WTC11 (cell line): ENCODE measurements around the gene CA10. TPM values are rescaled to one million over a fixed set of nuclear protein-coding genes. Genes with fewer than 3 reads are reported as not detected.

ENCODE experiments used
- ATAC-seq: fragments of 200-7000 bp; cut with Tn5 transposase; 2 replicates; pipeline ENCODE4 v1.10.0; 2021; ENCODE audit warnings: mild to moderate bottlenecking, moderate library complexity
- CTCF ChIA-PET: fragments of 300-600 bp; sonication (Branson Sonifier 250); formaldehyde crosslinking; loops from one replicate; lab custom pipeline; 2021; ENCODE audit warnings: antibody characterized with exemption; lab: Charles Lee
- POLR2A ChIA-PET: fragments of 350-600 bp; sonication (Branson Sonifier 250); formaldehyde crosslinking; loops from one replicate; lab custom pipeline; 2021; ENCODE audit warnings: antibody characterized with exemption; lab: Charles Lee
- DNase-seq: peaks from one replicate; pipeline ENCODE4 v3.0.0; 2021; ENCODE audit warnings: low spot score
- H3K27ac Mint-ChIP-seq: 2 replicates; pipeline ENCODE4 v1.8.0; 2021; ENCODE audit warnings: mixed read lengths
- H3K27me3 Mint-ChIP-seq: 2 replicates; pipeline ENCODE4 v1.8.0; 2021; ENCODE audit warnings: low read depth, mild to moderate bottlenecking, moderate library complexity, mixed read lengths
- H3K36me3 Mint-ChIP-seq: 2 replicates; pipeline ENCODE4 v1.8.0; 2021; ENCODE audit warnings: mixed read lengths
- H3K4me1 Mint-ChIP-seq: 2 replicates; pipeline ENCODE4 v1.8.0; 2022; ENCODE audit warnings: mixed read lengths
- H3K4me3 Mint-ChIP-seq: 2 replicates; pipeline ENCODE4 v1.8.0; 2021; ENCODE audit warnings: mild to moderate bottlenecking, moderate library complexity, mixed read lengths
- H3K9me3 Mint-ChIP-seq: 2 replicates; pipeline ENCODE4 v1.8.0; 2021; ENCODE audit warnings: mixed read lengths
- CBFB ChIP-seq: sonication (generic); formaldehyde crosslinking; IDR thresholded peaks from 2 replicates; pipeline ENCODE4 v1.8.1; 2022; ENCODE audit warnings: mild to moderate bottlenecking, low read depth, missing genetic modification reagents
- ELF4 ChIP-seq: sonication (generic); formaldehyde crosslinking; IDR thresholded peaks from 2 replicates; pipeline ENCODE4 v1.8.1; 2022; ENCODE audit warnings: low read depth, mild to moderate bottlenecking, moderate library complexity, missing genetic modification reagents
- ESRRA ChIP-seq: sonication (generic); formaldehyde crosslinking; IDR thresholded peaks from 2 replicates; pipeline ENCODE4 v1.8.1; 2022; ENCODE audit warnings: mild to moderate bottlenecking, missing genetic modification reagents, borderline replicate concordance
- FOXP1 ChIP-seq: sonication (generic); formaldehyde crosslinking; IDR thresholded peaks from 2 replicates; pipeline ENCODE4 v1.8.0; 2022; ENCODE audit warnings: missing genetic modification reagents, mild to moderate bottlenecking, moderate library complexity, borderline replicate concordance
- GABPB1 ChIP-seq: sonication (generic); formaldehyde crosslinking; IDR thresholded peaks from 2 replicates; pipeline ENCODE4 v1.8.1; 2023; ENCODE audit warnings: mild to moderate bottlenecking, missing genetic modification reagents
- PRRX2 ChIP-seq: fragments of 250-450 bp; sonication (Bioruptor Pico); IDR thresholded peaks from 2 replicates; pipeline ENCODE4 v1.8.0; 2021; ENCODE audit warnings: mild to moderate bottlenecking
- SMAD4 ChIP-seq: sonication (generic); formaldehyde crosslinking; IDR thresholded peaks from 2 replicates; pipeline ENCODE4 v1.8.0; 2022; ENCODE audit warnings: mild to moderate bottlenecking, missing genetic modification reagents
- SP1 ChIP-seq: sonication (generic); formaldehyde crosslinking; conservative IDR thresholded peaks from 2 replicates; pipeline ENCODE4 v1.8.1; 2022; ENCODE audit warnings: missing genetic modification reagents
- TEAD4 ChIP-seq: sonication (generic); formaldehyde crosslinking; IDR thresholded peaks from 2 replicates; pipeline ENCODE4 v1.8.0; 2022; ENCODE audit warnings: mild to moderate bottlenecking, missing genetic modification reagents
- ZBTB21 ChIP-seq: sonication (generic); formaldehyde crosslinking; IDR thresholded peaks from 2 replicates; pipeline ENCODE4 v1.8.1; 2023; ENCODE audit warnings: mild to moderate bottlenecking, missing genetic modification reagents, borderline replicate concordance
- ZNF138 ChIP-seq: sonication (generic); formaldehyde crosslinking; conservative IDR thresholded peaks from 2 replicates; pipeline ENCODE4 v1.8.1; 2022; ENCODE audit warnings: mild to moderate bottlenecking, moderate library complexity, missing genetic modification reagents
- total RNA-seq: library from RNA; stranded (reverse); gene quantifications from 3 replicates; pipeline ENCODE4 v1.2.3, GENCODE V29; 2021
- TF ChIP-seq, protein P1 (sequence below): fragments of 250-450 bp; sonication (Bioruptor Pico); IDR thresholded peaks from 2 replicates; pipeline ENCODE4 v1.9.0; 2021; ENCODE audit warnings: mild to moderate bottlenecking
- TF ChIP-seq, protein P2 (sequence below): sonication (generic); formaldehyde crosslinking; conservative IDR thresholded peaks from 2 replicates; pipeline ENCODE4 v1.8.1; 2023; ENCODE audit warnings: mild to moderate bottlenecking, low read depth, missing genetic modification reagents, moderate library complexity
- TF ChIP-seq, protein P3 (sequence below): sonication (generic); formaldehyde crosslinking; IDR thresholded peaks from 2 replicates; pipeline ENCODE4 v1.8.0; 2023; ENCODE audit warnings: mild to moderate bottlenecking, missing genetic modification reagents
- TF ChIP-seq, protein P4 (sequence below): sonication (generic); formaldehyde crosslinking; IDR thresholded peaks from 2 replicates; pipeline ENCODE4 v1.8.0; 2022; ENCODE audit warnings: mild to moderate bottlenecking, missing genetic modification reagents
- TF ChIP-seq, protein P5 (sequence below): sonication (generic); formaldehyde crosslinking; IDR thresholded peaks from 2 replicates; pipeline ENCODE4 v1.8.0; 2022; ENCODE audit warnings: mild to moderate bottlenecking, missing genetic modification reagents
- TF ChIP-seq, protein P6 (sequence below): fragments of 250-450 bp; sonication (Bioruptor Pico); IDR thresholded peaks from 2 replicates; pipeline ENCODE4 v2.1.2; 2022; ENCODE audit warnings: mild to moderate bottlenecking, moderate library complexity
- TF ChIP-seq, protein P7 (sequence below): sonication (generic); formaldehyde crosslinking; IDR thresholded peaks from 2 replicates; pipeline ENCODE4 v1.8.0; 2022; ENCODE audit warnings: mild to moderate bottlenecking, missing genetic modification reagents
- TF ChIP-seq, protein P8 (sequence below): sonication (generic); formaldehyde crosslinking; IDR thresholded peaks from 2 replicates; pipeline ENCODE4 v1.8.0; 2023; ENCODE audit warnings: missing genetic modification reagents

The CA10 gene
- total RNA-seq, 1 experiment from 2014 or later, result 0.90 TPM

DNA sequence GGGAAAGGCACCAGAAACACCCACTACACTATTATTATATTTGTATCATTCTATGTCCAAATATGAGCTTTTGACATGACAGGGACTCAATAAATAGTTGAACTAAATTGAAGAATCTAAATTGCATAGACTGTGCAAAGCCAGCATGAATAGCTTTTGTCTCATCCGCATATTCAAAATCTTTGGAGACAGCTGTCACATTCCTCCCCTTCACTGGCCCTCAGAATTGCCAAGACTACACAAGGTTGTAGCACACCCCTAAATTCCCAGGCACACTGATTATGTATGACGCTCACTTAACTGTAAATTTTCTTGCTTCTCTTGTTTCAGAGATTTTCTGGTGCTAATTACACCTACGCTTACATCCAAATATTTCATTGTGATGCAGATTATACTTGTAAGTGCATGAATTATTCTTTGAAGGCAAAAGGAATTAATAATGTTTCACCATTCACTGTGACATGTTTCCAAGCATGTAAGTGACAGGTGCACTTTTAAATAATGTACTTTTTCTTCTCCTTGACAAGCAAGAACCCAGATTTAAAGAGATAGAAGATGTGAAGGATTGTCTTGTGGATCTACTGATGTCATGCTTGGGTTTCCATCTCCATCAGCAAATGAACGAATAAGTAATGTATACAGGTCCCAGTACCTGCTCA, 47.5 kb downstream of the CA10 start:
- ATAC-seq, result no peak
- POLR2A ChIA-PET, result no interaction called here
- CTCF ChIA-PET, result no interaction called here

More for the DNA sequence above, 47.5 kb downstream of the CA10 start:
- Mint-ChIP-seq H3K27ac (no peak overlapping the region), H3K27me3 (peaks cover 4% of the 10 kb centered on the region; the same call in 1 of the 2 replicates), H3K4me1 (peaks cover 7% of the 10 kb centered on the region), H3K4me3 (no peak overlapping the region), H3K9me3 (peaks cover 70% of the 10 kb centered on the region), H3K36me3 (peaks cover 28% of the 10 kb centered on the region)
- no peak for DNase-seq
- TF ChIP-seq, protein P1, sequence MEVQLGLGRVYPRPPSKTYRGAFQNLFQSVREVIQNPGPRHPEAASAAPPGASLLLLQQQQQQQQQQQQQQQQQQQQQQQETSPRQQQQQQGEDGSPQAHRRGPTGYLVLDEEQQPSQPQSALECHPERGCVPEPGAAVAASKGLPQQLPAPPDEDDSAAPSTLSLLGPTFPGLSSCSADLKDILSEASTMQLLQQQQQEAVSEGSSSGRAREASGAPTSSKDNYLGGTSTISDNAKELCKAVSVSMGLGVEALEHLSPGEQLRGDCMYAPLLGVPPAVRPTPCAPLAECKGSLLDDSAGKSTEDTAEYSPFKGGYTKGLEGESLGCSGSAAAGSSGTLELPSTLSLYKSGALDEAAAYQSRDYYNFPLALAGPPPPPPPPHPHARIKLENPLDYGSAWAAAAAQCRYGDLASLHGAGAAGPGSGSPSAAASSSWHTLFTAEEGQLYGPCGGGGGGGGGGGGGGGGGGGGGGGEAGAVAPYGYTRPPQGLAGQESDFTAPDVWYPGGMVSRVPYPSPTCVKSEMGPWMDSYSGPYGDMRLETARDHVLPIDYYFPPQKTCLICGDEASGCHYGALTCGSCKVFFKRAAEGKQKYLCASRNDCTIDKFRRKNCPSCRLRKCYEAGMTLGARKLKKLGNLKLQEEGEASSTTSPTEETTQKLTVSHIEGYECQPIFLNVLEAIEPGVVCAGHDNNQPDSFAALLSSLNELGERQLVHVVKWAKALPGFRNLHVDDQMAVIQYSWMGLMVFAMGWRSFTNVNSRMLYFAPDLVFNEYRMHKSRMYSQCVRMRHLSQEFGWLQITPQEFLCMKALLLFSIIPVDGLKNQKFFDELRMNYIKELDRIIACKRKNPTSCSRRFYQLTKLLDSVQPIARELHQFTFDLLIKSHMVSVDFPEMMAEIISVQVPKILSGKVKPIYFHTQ, result no peak
- TF ChIP-seq, protein P2, sequence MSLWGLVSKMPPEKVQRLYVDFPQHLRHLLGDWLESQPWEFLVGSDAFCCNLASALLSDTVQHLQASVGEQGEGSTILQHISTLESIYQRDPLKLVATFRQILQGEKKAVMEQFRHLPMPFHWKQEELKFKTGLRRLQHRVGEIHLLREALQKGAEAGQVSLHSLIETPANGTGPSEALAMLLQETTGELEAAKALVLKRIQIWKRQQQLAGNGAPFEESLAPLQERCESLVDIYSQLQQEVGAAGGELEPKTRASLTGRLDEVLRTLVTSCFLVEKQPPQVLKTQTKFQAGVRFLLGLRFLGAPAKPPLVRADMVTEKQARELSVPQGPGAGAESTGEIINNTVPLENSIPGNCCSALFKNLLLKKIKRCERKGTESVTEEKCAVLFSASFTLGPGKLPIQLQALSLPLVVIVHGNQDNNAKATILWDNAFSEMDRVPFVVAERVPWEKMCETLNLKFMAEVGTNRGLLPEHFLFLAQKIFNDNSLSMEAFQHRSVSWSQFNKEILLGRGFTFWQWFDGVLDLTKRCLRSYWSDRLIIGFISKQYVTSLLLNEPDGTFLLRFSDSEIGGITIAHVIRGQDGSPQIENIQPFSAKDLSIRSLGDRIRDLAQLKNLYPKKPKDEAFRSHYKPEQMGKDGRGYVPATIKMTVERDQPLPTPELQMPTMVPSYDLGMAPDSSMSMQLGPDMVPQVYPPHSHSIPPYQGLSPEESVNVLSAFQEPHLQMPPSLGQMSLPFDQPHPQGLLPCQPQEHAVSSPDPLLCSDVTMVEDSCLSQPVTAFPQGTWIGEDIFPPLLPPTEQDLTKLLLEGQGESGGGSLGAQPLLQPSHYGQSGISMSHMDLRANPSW (CRISPR knock-in tag), result no peak
- no peak for TF ChIP-seq ESRRA
- TF ChIP-seq ZNF138, result no peak
- TF ChIP-seq, protein P3, sequence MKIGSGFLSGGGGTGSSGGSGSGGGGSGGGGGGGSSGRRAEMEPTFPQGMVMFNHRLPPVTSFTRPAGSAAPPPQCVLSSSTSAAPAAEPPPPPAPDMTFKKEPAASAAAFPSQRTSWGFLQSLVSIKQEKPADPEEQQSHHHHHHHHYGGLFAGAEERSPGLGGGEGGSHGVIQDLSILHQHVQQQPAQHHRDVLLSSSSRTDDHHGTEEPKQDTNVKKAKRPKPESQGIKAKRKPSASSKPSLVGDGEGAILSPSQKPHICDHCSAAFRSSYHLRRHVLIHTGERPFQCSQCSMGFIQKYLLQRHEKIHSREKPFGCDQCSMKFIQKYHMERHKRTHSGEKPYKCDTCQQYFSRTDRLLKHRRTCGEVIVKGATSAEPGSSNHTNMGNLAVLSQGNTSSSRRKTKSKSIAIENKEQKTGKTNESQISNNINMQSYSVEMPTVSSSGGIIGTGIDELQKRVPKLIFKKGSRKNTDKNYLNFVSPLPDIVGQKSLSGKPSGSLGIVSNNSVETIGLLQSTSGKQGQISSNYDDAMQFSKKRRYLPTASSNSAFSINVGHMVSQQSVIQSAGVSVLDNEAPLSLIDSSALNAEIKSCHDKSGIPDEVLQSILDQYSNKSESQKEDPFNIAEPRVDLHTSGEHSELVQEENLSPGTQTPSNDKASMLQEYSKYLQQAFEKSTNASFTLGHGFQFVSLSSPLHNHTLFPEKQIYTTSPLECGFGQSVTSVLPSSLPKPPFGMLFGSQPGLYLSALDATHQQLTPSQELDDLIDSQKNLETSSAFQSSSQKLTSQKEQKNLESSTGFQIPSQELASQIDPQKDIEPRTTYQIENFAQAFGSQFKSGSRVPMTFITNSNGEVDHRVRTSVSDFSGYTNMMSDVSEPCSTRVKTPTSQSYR, result no peak
- TF ChIP-seq, protein P4, sequence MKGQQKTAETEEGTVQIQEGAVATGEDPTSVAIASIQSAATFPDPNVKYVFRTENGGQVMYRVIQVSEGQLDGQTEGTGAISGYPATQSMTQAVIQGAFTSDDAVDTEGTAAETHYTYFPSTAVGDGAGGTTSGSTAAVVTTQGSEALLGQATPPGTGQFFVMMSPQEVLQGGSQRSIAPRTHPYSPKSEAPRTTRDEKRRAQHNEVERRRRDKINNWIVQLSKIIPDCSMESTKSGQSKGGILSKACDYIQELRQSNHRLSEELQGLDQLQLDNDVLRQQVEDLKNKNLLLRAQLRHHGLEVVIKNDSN (CRISPR knock-in tag), result no peak
- no peak for TF ChIP-seq ZBTB21 (CRISPR knock-in tag)
- no peak for TF ChIP-seq ELF4 (CRISPR knock-in tag)
- TF ChIP-seq FOXP1 (CRISPR knock-in tag), result no peak
- TF ChIP-seq GABPB1, result no peak
- TF ChIP-seq, protein P5, sequence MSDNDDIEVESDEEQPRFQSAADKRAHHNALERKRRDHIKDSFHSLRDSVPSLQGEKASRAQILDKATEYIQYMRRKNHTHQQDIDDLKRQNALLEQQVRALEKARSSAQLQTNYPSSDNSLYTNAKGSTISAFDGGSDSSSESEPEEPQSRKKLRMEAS (CRISPR knock-in tag), result no peak
- TF ChIP-seq SP1, result no peak
- no peak for TF ChIP-seq SMAD4 (CRISPR knock-in tag)
- TF ChIP-seq TEAD4 (CRISPR knock-in tag), result no peak
- TF ChIP-seq CBFB (CRISPR knock-in tag), result no peak
- TF ChIP-seq, protein P6, sequence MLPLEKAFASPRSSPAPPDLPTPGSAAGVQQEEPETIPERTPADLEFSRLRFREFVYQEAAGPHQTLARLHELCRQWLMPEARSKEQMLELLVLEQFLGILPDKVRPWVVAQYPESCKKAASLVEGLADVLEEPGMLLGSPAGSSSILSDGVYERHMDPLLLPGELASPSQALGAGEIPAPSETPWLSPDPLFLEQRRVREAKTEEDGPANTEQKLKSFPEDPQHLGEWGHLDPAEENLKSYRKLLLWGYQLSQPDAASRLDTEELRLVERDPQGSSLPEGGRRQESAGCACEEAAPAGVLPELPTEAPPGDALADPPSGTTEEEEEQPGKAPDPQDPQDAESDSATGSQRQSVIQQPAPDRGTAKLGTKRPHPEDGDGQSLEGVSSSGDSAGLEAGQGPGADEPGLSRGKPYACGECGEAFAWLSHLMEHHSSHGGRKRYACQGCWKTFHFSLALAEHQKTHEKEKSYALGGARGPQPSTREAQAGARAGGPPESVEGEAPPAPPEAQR (CRISPR knock-in tag), result no peak
- TF ChIP-seq, protein P7, sequence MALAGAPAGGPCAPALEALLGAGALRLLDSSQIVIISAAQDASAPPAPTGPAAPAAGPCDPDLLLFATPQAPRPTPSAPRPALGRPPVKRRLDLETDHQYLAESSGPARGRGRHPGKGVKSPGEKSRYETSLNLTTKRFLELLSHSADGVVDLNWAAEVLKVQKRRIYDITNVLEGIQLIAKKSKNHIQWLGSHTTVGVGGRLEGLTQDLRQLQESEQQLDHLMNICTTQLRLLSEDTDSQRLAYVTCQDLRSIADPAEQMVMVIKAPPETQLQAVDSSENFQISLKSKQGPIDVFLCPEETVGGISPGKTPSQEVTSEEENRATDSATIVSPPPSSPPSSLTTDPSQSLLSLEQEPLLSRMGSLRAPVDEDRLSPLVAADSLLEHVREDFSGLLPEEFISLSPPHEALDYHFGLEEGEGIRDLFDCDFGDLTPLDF, result no peak
- TF ChIP-seq PRRX2 (CRISPR knock-in tag), result no peak
- TF ChIP-seq, protein P8, sequence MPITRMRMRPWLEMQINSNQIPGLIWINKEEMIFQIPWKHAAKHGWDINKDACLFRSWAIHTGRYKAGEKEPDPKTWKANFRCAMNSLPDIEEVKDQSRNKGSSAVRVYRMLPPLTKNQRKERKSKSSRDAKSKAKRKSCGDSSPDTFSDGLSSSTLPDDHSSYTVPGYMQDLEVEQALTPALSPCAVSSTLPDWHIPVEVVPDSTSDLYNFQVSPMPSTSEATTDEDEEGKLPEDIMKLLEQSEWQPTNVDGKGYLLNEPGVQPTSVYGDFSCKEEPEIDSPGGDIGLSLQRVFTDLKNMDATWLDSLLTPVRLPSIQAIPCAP (CRISPR knock-in tag), result no peak
